OCI-M1 (cell line): ENCODE data around the gene LRIF1.
A peak's percentile ranks its signal among the peaks of the same experiment; 100 is the strongest.
"Not testable (repeated sequence)": the region's sequence is repeated elsewhere in the genome, so short reads cannot be mapped to it uniquely, and the experiment has no call there.

ENCODE experiments used
- DNase-seq: peaks from one replicate; lab custom pipeline; 2025; lab: John Stamatoyannopoulos, UW

The LRIF1 gene

DNA sequence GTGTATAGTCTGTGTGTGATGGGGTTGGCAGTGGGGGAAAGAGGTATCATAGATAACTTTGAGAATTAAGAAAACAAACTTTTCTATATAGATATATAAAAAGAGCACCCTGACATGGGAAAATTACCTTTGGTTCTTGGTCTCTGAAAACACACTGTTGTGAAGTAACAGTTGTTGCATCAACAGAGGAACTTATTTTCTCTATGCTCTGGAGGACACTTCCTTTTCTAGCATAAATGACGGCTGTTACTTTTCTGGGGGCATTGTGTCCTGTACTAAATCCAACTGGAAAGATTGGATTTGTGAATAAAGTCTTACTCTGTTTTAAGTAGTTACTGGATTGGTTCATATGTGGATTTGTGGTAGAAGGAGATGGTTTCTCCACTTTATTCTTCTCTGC, 12.6 kb downstream of the LRIF1 start:
- DNase-seq: no peak

GRCh38 chr1:110948038-110948810, 15.5 kb downstream of the LRIF1 start:
- no peak for DNase-seq

- no peak for DNase-seq
Observed at GRCh38 chr1:110945626-110946025, 18.1 kb downstream of the LRIF1 start.

DNA sequence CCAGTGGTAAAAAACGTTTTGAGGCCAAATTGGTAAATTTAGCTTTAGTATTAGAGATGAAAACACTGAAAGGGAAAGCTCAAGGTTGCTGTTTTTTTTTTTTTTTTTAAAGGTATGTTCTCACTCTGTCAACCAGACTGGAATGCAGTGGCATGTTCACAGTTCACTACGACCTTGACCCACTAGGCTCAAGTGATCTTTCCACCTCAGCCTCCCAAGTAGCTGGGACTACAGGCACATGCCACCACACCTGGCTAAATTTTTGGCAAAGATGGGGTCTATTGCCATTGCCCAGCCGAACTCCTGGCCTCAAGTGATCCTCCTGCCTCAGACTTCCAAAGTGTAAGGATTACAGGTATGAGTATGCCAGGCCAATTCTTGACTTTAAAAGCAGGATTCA, 18.9 kb downstream of the LRIF1 start:
- no peak for DNase-seq

DNA sequence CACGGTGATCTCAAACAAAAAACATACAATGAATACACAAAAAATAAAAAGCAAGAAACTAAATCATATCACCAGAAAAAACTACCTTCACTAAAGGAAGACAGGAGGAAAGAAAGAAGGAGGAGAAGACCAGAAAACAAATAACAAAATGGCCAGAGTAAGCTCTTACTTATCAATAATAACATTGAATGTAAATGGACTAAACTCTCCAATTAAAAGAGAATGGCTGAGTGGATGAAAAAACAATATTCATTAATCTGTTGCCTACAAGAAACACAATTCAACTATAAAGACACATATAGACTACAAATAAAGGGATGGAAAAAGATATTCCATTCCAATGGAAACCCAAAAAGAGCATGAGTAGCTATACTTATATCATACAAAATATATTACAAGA, 27.2 kb downstream of the LRIF1 start:
- no peak for DNase-seq

- not testable (repeated sequence) for DNase-seq
Observed at GRCh38 chr1:110931097-110931496, 32.6 kb downstream of the LRIF1 start.

DNA sequence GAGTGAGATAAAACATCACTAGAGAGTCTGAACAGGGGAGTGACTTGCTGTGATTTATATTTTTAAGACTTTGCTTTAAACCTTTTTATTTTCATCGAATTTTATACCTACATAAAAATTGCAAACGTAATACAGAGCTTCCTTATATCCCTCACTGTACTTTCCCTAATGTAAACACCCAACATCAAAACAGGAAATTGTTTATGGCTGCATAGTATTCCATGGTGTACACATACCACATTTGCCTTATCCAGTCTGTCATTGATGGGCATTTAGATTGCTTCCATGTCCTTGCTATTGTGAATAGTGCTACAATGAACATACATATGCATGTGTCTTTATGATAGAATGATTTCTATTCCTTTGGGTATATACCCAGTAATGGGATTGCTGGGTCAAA, 34.8 kb downstream of the LRIF1 start:
- DNase-seq: no peak

DNA sequence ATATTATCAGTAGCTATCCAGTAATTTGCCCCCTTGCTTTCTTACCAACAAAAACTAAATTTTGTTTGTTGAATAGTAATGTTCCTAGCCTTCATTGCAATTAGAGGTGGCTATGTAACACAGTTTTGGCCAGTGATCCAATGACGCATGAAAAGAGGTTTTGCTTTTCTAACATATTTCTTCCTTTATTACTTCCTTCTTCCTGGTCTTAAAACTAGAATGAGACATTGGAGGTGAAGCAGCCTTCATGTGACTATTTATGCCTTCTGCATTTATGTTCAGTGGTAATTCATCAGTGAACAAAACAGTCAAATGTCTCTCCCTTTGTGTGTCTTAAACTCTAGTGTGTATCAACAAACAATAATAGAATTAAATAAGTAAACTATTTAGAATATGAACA, 35.5 kb downstream of the LRIF1 start:
- DNase-seq: no peak

- DNase-seq: no peak
Observed at GRCh38 chr1:110927484-110928075, 36.1 kb downstream of the LRIF1 start.

- DNase-seq: no peak
Observed at GRCh38 chr1:110921953-110922352, 41.8 kb downstream of the LRIF1 start.

DNA sequence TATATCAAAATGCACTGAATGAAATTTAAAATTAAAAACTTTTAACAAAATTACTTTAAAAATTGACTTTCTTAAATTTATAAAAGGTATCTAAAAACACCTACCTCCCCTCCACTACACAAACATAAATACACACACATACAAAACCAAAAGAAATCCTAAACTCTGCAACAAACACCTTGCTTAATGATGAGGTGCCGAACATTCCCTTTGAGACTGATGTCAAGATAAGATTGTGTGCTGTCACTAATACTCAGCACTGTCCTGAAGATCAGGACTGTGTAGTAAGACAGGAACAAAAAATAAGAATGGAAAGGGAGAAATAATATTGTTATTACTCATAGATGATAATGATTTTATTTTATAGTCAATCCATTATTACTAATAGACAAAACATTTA, 45.7 kb downstream of the LRIF1 start:
- no peak for DNase-seq

- peak; percentile 90 for DNase-seq
Observed at GRCh38 chr1:110916669-110917306, 46.9 kb downstream of the LRIF1 start.

DNA sequence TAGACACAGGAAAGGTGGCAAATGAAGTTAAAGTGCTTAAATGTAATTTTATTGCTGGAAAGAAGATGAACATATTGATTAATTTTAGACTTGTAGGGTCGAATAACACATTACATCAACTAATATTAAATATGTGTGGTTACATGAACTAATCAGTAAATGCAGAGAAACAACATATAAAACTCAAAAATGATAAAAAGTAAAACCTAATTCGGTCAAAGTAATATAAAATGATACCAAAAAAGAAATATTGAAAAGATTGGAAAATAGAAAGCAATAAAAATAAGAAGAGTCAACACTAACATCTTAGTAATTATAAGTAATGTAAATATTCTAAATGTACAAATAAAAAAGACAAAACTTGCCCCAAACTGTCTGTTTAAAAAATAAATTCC, 47.5 kb downstream of the LRIF1 start:
- peak; percentile 45 for DNase-seq

- DNase-seq: peak; percentile 41
Observed at GRCh38 chr1:110915804-110916203, 47.9 kb downstream of the LRIF1 start.

DNA sequence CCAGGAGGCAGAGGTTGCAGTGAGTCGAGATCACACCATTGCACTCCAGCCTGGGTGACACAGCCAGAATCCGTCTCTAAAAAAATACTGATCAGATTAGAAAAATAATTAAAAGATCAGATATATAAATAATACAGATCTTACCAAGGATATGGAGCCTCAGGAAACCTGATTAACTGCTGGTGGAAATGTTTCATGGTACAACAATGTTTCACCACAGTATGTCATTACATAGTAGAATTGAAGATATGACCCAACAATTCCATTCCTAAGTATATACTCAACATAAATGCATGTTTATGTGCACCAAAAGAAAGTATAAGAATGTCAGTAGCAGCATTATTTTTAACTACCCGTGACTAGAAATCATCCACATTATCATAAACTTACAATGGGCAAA, 49.0 kb downstream of the LRIF1 start:
- DNase-seq: no peak

- no peak for DNase-seq
Observed at GRCh38 chr1:110912784-110913183, 50.9 kb downstream of the LRIF1 start.

- DNase-seq: no peak
Observed at GRCh38 chr1:110903853-110904500, 59.7 kb downstream of the LRIF1 start.

DNA sequence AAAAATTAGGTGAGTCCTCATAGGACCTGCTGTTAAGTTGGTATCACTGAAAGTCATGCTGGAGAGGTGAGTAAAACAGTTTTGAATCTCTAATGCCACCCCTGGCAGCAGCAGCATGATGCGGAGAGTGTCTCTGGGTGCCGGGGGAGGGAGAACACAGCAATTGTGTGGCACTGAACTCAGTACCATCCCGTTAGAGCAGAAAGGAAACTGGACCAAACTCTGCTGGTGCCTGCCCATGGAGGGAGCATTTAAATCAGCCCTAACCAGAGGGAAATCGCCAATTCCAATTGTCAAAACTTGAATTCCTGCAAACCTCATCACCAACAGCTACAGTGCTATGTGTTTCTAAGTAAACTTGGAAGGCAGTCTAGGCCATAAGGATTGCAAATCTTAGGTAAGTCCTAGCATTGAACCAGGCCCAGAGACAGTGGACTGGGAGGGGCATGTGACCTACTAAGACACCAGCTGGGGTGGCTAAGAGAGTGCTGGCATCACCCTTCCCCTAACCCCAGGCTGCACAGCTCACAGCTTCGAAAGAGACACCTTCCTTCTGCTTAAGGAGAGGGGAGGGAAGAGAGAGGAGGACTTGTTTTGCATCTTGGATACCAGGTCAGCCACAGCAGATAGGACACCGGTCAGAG, 60.8 kb downstream of the LRIF1 start:
- no peak for DNase-seq

DNA sequence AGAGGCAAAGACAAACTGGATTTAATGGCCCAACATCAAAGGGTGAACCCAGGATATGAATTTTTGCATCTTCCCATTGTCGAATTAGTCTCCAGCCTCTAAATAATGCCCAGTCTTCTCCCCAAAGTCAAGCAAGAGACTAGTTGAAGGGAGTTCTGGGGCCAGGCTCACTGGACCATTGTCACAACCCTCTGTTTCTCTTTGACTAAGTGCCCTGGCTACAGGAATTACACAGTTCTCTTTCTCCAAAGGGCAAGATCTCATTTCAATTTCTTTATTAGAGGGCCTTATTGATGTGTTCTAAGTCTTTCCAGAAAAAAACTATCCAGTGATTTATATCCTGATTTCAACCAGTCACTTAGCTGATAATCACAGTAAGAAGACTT, 64.3 kb downstream of the LRIF1 start:
- no peak for DNase-seq

- no peak for DNase-seq
Observed at GRCh38 chr1:110898734-110899457, 64.8 kb downstream of the LRIF1 start.

DNA sequence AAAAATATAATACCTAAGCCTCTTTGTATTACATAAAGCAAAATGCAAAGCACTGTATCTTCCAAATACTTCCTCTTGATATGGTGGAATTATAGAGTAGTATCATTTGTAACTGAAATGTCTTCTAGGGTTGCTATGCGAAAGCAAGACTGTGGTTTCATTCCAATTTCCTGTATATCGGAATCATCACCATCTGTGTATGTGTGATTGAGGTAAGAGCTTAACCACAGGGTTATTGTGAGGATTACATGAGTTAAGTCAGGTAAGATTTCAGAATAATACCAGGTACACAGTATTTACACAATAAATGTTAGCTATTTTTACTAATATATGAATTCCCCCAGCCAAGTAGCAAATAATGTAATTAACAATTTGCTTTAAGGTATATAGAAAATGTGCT, 66.0 kb downstream of the LRIF1 start:
- DNase-seq: no peak
